22Rv1 (cell line): Measurements from ENCODE around the gene MRGPRD.

Source experiments
- H3K27ac ChIP-seq: fragments of 450-650 bp; 2 replicates; pipeline ENCODE4 v1.5.1; 2017
- ZFX ChIP-seq: fragments of 450-650 bp; IDR thresholded peaks from 2 replicates; pipeline ENCODE4 v1.6.1; 2017; ENCODE audit warnings: antibody characterized with exemption, borderline replicate concordance
- TF ChIP-seq, protein P1 (sequence below): fragments of 450-650 bp; IDR thresholded peaks from 2 replicates; pipeline ENCODE4 v1.5.1; 2017; ENCODE audit warnings: mild to moderate bottlenecking

Gene MRGPRD

DNA sequence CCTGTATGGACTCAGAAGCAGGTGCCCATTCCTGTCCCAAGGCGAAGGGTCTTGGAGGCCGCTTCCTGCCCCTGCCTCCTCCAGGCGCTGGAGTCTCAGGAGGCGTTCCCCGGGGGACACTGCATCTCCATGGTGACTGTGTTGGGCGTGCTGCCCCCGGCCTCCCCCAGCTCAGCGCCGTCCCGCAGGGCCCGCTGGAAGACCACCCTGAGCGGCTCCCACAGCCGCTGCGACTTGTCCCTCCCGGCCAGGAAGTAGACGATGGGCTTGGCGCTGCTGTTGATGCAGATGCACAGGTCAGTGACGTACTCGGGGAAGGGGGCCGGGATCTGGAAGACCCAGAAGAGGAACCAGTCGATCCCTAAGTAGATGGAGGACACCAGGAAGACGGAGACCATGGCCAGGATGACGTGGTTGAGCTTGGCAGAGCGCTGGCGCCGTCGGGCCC lies 24.4 kb upstream of the MRGPRD start:
- TF ChIP-seq, protein P1, sequence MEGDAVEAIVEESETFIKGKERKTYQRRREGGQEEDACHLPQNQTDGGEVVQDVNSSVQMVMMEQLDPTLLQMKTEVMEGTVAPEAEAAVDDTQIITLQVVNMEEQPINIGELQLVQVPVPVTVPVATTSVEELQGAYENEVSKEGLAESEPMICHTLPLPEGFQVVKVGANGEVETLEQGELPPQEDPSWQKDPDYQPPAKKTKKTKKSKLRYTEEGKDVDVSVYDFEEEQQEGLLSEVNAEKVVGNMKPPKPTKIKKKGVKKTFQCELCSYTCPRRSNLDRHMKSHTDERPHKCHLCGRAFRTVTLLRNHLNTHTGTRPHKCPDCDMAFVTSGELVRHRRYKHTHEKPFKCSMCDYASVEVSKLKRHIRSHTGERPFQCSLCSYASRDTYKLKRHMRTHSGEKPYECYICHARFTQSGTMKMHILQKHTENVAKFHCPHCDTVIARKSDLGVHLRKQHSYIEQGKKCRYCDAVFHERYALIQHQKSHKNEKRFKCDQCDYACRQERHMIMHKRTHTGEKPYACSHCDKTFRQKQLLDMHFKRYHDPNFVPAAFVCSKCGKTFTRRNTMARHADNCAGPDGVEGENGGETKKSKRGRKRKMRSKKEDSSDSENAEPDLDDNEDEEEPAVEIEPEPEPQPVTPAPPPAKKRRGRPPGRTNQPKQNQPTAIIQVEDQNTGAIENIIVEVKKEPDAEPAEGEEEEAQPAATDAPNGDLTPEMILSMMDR: no peak
- TF ChIP-seq ZFX: no peak

DNA sequence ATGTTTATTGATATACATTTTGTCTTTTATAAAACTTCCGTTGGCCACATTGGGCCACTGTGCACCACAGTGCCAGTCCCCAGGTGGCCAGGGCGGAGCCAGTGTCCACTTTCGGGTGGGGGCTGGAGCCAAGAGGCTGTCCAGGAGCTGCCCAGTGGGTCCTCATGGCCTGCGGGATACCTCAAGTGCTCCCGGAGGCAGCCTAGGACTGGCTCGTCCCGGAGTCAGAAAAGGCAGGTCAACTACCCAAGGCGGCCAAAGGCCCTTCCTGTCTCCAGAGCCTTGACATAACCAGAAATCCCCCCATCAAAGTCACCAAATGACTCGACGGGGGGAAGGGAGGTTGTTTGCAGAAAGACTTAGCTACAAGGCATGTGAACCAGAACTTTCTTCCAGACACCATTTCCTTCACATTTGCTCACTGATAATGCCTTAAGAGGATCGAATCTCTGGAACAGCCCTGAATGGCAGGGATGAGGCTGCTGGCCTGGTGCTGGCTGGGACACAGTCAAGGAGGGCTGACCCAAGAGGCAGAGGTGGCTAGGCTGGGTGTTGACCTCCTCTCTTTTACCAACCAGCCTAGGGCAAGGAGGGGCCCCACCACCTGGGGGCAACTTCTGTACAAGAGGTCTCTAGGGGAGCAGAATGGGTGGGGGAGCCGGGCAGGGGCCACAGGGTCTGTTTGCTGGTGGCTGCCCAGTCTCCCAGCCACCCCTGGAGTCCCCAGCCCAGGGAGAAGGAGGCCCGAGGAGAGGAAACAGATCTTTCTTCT lies 23.8 kb upstream of the MRGPRD start:
- no peak for TF ChIP-seq ZFX
- TF ChIP-seq, protein P1: no peak

More for the DNA sequence above, 24.4 kb upstream of the MRGPRD start:
- no peak overlapping the region for H3K27ac ChIP-seq

DNA sequence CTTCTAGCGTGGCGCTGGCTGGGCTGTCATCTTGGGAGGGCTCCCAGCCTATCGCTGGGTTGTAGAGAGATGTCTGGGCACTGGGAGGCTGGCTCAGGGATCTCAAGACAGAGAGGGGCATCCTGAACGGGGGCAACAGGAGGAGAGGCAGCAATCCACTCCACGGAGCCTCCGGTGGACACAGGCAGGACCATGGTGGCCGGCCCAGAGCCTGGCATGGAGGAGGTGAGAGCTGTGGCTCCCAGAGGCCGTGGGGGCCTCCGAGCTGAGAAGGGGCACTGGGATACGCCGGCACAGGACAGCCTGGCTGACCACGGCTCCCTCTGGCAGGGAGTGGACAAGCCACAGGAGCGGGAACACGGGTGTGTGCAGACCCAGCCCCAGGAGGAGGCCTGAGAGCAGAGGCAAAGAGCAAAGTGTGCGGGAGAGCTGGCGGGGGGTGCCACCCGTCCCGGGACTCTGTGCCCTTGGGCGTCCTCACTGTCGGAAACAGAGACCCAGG lies 23.1 kb upstream of the MRGPRD start:
- no peak overlapping the region for H3K27ac ChIP-seq
- TF ChIP-seq, protein P1: no peak
- TF ChIP-seq ZFX: no peak

More for the DNA sequence above, 23.8 kb upstream of the MRGPRD start:
- no peak overlapping the region for H3K27ac ChIP-seq

DNA sequence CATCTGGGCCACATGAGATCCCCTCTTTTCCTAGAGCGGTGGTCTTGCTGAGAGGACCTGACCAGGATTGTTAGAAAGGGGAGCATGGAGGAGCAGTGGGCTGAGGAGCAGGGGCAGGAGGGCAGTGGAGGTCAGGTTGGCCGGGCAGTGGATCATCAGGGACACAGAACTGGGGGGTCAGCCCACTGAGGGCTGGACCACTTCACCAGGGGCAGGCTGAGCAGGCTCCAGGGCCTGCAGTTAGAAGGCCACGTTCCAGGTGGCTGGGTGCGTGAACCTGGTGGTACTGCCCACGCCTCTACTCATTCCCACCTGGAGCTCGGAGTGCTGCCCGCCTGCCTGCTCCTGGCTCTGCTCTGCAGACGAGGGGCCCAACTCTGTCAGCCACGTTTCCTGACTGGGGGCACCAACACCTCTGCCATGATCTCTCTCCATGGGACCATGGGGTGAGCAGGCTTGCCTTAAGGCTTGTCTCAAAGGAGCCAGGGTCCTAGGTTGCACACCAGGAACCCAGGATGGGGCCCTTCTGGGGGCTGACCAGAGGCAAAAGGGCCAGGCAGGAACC lies 22.6 kb upstream of the MRGPRD start:
- H3K27ac ChIP-seq: no peak overlapping the region
- no peak for TF ChIP-seq ZFX
- TF ChIP-seq, protein P1: no peak

DNA sequence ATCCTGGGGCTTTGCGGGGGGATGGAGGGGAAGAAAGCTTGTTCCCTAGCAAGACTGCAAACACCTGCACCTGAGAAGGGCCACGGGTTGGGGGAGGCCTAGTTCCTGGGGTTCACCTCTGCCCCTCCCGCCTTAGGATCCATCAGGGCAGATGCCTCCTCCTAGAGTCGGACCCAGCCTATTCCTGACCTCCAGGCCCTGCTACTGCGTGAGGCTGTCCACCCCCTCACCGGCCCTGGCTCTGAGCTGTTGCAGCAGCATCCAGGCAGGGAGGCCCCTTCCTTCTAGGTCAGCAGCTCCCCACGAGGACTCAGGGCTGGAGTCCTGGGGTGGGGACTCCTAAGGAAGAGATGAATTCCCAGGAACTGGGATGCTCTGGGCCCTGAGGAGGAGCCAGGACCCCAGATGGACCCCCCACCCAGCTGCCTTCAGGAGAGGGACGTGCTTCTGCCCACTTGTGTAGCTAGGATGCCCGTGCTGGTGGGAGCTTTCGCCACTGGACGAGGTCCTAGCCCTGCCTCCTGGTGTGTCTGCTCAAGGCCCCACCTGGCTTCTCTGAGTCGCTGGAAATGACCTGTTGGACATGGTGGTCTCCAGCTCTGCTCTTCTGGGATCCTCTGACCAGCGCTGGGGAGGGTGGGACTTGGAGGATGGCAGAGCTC lies 21.9 kb upstream of the MRGPRD start:
- no peak for TF ChIP-seq ZFX
- TF ChIP-seq, protein P1: no peak
- no peak overlapping the region for H3K27ac ChIP-seq

DNA sequence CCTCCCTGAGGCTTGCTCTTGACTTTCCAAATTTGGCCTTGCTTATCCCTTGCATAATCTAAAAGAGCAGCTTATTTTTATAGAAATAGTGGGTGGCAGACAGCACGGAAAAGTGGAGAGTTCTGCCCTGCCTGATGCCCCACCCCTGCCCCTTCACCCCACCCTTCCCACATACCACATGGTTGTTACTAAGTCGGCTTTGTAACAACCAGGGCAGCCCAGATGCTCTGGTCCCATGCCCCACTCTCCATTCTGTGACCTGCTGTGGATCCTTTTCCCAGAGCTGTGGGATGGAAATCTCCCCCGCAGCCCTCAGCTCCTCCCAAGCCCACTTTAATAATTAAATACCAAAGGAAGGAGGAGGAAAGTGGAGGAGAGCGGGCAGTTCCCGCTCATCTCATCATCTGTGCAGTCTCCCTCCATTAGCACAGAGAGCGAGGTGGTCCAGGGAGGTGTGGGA lies 21.4 kb upstream of the MRGPRD start:
- TF ChIP-seq ZFX: no peak
- TF ChIP-seq, protein P1: no peak
- no peak overlapping the region for H3K27ac ChIP-seq
